SK-N-SH treated with all-trans-retinoic acid at 6 μM for 48 hours (cell line): ENCODE results near the gene TBC1D22B.

ENCODE experiments used
- ATAC-seq: fragments of 200-7000 bp; cut with Tn5 transposase; 3 replicates; pipeline ENCODE4 v1.9.1; 2020; ENCODE audit warnings: mild to moderate bottlenecking, moderate library complexity
- ARNTL ChIP-seq: fragments of 450-650 bp; formaldehyde crosslinking; IDR thresholded peaks from 2 replicates; pipeline ENCODE4 v1.5.0; 2020; ENCODE audit warnings: low read depth, mild to moderate bottlenecking, moderate library complexity, borderline replicate concordance
- BACH2 ChIP-seq: fragments of 250-450 bp; sonication (Bioruptor Pico); IDR thresholded peaks from 2 replicates; pipeline ENCODE4 v1.9.0; 2021; ENCODE audit warnings: mild to moderate bottlenecking, borderline replicate concordance
- CREB5 ChIP-seq: fragments of 250-450 bp; sonication (Bioruptor Pico); IDR thresholded peaks from 2 replicates; pipeline ENCODE4 v1.5.1; 2020; ENCODE audit warnings: low read depth, mild to moderate bottlenecking, moderate library complexity
- CSDC2 ChIP-seq: fragments of 250-450 bp; sonication (Bioruptor Pico); IDR thresholded peaks from 2 replicates; pipeline ENCODE4 v1.5.0; 2020; ENCODE audit warnings: mild to moderate bottlenecking, moderate library complexity
- CSRNP3 ChIP-seq: fragments of 250-450 bp; sonication (Bioruptor Pico); IDR thresholded peaks from 2 replicates; pipeline ENCODE4 v1.5.1; 2021; ENCODE audit warnings: mild to moderate bottlenecking, moderate library complexity
- ESRRG ChIP-seq: fragments of 250-450 bp; sonication (Bioruptor Pico); IDR thresholded peaks from 2 replicates; pipeline ENCODE4 v1.6.1; 2021; ENCODE audit warnings: mild to moderate bottlenecking
- GLIS3 ChIP-seq: fragments of 250-450 bp; sonication (Bioruptor Pico); IDR thresholded peaks from 2 replicates; pipeline ENCODE4 v1.5.0; 2020; ENCODE audit warnings: mild to moderate bottlenecking, moderate library complexity
- ISL1 ChIP-seq: fragments of 250-450 bp; sonication (Bioruptor Pico); IDR thresholded peaks from 2 replicates; pipeline ENCODE4 v2.1.2; 2022; ENCODE audit warnings: mild to moderate bottlenecking, moderate library complexity
- OSR1 ChIP-seq: fragments of 250-450 bp; sonication (Bioruptor Pico); IDR thresholded peaks from 2 replicates; pipeline ENCODE4 v1.8.0; 2022; ENCODE audit warnings: moderate library complexity, mild to moderate bottlenecking, inconsistent platforms
- PATZ1 ChIP-seq: fragments of 250-450 bp; sonication (Bioruptor Pico); IDR thresholded peaks from 2 replicates; pipeline ENCODE4 v1.8.0; 2020; ENCODE audit warnings: mild to moderate bottlenecking, moderate library complexity, borderline replicate concordance
- POU6F1 ChIP-seq: fragments of 250-450 bp; sonication (Bioruptor Pico); IDR thresholded peaks from 2 replicates; pipeline ENCODE4 v1.8.0; 2021; ENCODE audit warnings: low read depth, mild to moderate bottlenecking, moderate library complexity, borderline replicate concordance
- PPARA ChIP-seq: fragments of 250-450 bp; sonication (Bioruptor Pico); IDR thresholded peaks from 2 replicates; pipeline ENCODE4 v1.5.0; 2020; ENCODE audit warnings: mild to moderate bottlenecking, borderline replicate concordance
- RARB ChIP-seq: fragments of 250-450 bp; sonication (Bioruptor Pico); IDR thresholded peaks from 2 replicates; pipeline ENCODE4 v1.8.0; 2021; ENCODE audit warnings: mild to moderate bottlenecking, moderate library complexity
- SNAI2 ChIP-seq: fragments of 250-450 bp; sonication (Bioruptor Pico); IDR thresholded peaks from 2 replicates; pipeline ENCODE4 v1.5.0; 2020; ENCODE audit warnings: mild to moderate bottlenecking, moderate library complexity
- TCF4 ChIP-seq: fragments of 250-450 bp; sonication (Bioruptor Pico); IDR thresholded peaks from 2 replicates; pipeline ENCODE4 v1.8.0; 2021; ENCODE audit warnings: mild to moderate bottlenecking, moderate library complexity, borderline replicate concordance
- TSHZ2 ChIP-seq: fragments of 250-450 bp; sonication (Bioruptor Pico); IDR thresholded peaks from 2 replicates; pipeline ENCODE4 v1.5.0; 2020; ENCODE audit warnings: mild to moderate bottlenecking, moderate library complexity
- ZC3H10 ChIP-seq: fragments of 250-450 bp; sonication (Bioruptor Pico); IDR thresholded peaks from 2 replicates; pipeline ENCODE4 v1.5.1; 2021; ENCODE audit warnings: mild to moderate bottlenecking, moderate library complexity
- ZFP3 ChIP-seq: fragments of 250-450 bp; sonication (Bioruptor Pico); IDR thresholded peaks from 2 replicates; pipeline ENCODE4 v1.5.0; 2020; ENCODE audit warnings: mild to moderate bottlenecking, moderate library complexity
- ZFP30 ChIP-seq: fragments of 450-650 bp; formaldehyde crosslinking; IDR thresholded peaks from 2 replicates; pipeline ENCODE4 v1.5.0; 2022; ENCODE audit warnings: mild to moderate bottlenecking, moderate library complexity
- ZNF565 ChIP-seq: fragments of 450-650 bp; formaldehyde crosslinking; conservative IDR thresholded peaks from 2 replicates; pipeline ENCODE4 v1.5.0; 2020; ENCODE audit warnings: low read depth, mild to moderate bottlenecking, moderate library complexity
- ZNF70 ChIP-seq: fragments of 450-650 bp; formaldehyde crosslinking; IDR thresholded peaks from 2 replicates; pipeline ENCODE4 v1.5.0; 2020; ENCODE audit warnings: mild to moderate bottlenecking, moderate library complexity
- ZNF8 ChIP-seq: fragments of 450-650 bp; formaldehyde crosslinking; IDR thresholded peaks from 2 replicates; pipeline ENCODE4 v1.5.0; 2020; ENCODE audit warnings: mild to moderate bottlenecking, moderate library complexity

The TBC1D22B gene

GRCh38 chr6:37320646-37321045, 63.1 kb downstream of the TBC1D22B start:
- ATAC-seq: no peak

GRCh38 chr6:37321101-37321500, 63.5 kb downstream of the TBC1D22B start:
- no peak for ATAC-seq

More at GRCh38 chr6:37320646-37321045, 63.1 kb downstream of the TBC1D22B start:
- TF ChIP-seq ESRRG (CRISPR knock-in tag): no peak
- no peak for TF ChIP-seq OSR1
- no peak for TF ChIP-seq ZNF70 (CRISPR knock-in tag)
- TF ChIP-seq ZNF565 (CRISPR knock-in tag): no peak
- TF ChIP-seq SNAI2 (CRISPR knock-in tag): no peak
- TF ChIP-seq ISL1 (CRISPR knock-in tag): no peak
- TF ChIP-seq TCF4 (CRISPR knock-in tag): no peak
- no peak for TF ChIP-seq ARNTL (CRISPR knock-in tag)
- TF ChIP-seq, all 23 proteins: peak for 0

GRCh38 chr6:37321516-37322415, 64.2 kb downstream of the TBC1D22B start:
- ATAC-seq: no peak
- no peak for TF ChIP-seq ZNF565 (CRISPR knock-in tag)
- no peak for TF ChIP-seq OSR1
- TF ChIP-seq ZC3H10 (CRISPR knock-in tag): no peak
- no peak for TF ChIP-seq ZFP3 (CRISPR knock-in tag)
- TF ChIP-seq ESRRG (CRISPR knock-in tag): no peak
- no peak for TF ChIP-seq POU6F1 (CRISPR knock-in tag)
- TF ChIP-seq, all 23 proteins: peak for 0

More at GRCh38 chr6:37321101-37321500, 63.5 kb downstream of the TBC1D22B start:
- TF ChIP-seq ZFP30 (CRISPR knock-in tag) (no peak), ESRRG (CRISPR knock-in tag) (no peak), OSR1 (no peak), BACH2 (CRISPR knock-in tag) (no peak), ZNF70 (CRISPR knock-in tag) (no peak), CSDC2 (CRISPR knock-in tag) (no peak), PPARA (CRISPR knock-in tag) (no peak), ZNF565 (CRISPR knock-in tag) (no peak), PATZ1 (no peak), ZNF8 (CRISPR knock-in tag) (no peak), ZC3H10 (CRISPR knock-in tag) (no peak), CREB5 (CRISPR knock-in tag) (no peak)

GRCh38 chr6:37323580-37323979, 66.0 kb downstream of the TBC1D22B start:
- peak; percentile 10; the same call in 1 of the 3 replicates for ATAC-seq
- TF ChIP-seq CSDC2 (CRISPR knock-in tag): no peak
- TF ChIP-seq SNAI2 (CRISPR knock-in tag): no peak
- no peak for TF ChIP-seq ZNF70 (CRISPR knock-in tag)
- no peak for TF ChIP-seq ZFP30 (CRISPR knock-in tag)
- TF ChIP-seq OSR1: no peak
- TF ChIP-seq ZFP3 (CRISPR knock-in tag): no peak
- TF ChIP-seq TCF4 (CRISPR knock-in tag): no peak
- no peak for TF ChIP-seq GLIS3 (CRISPR knock-in tag)
- TF ChIP-seq ARNTL (CRISPR knock-in tag): no peak
- no peak for TF ChIP-seq TSHZ2 (CRISPR knock-in tag)
- TF ChIP-seq POU6F1 (CRISPR knock-in tag): no peak
- no peak for TF ChIP-seq RARB (CRISPR knock-in tag)
- TF ChIP-seq CSRNP3: no peak
- TF ChIP-seq ZC3H10 (CRISPR knock-in tag): no peak
- TF ChIP-seq ZNF8 (CRISPR knock-in tag): no peak
